Loucy (cell line): Measurements from ENCODE around the gene CNRIP1.

Experiments used
- EZH2phosphoT487 ChIP-seq: fragments of 200-600 bp; IDR thresholded peaks from 2 replicates; pipeline ENCODE4 v1.6.1; 2018; ENCODE audit warnings: antibody characterized with exemption, mild to moderate bottlenecking, moderate library complexity, borderline replicate concordance
- TF ChIP-seq, protein P1 (sequence below): fragments of 200-600 bp; sonication (generic); conservative IDR thresholded peaks from 2 replicates; pipeline ENCODE4 v1.5.1; 2014; ENCODE audit warnings: mild to moderate bottlenecking, antibody characterized with exemption, low read length

GRCh38 chr2:68369337-68369734 is 49.6 kb upstream of the CNRIP1 start:
- TF ChIP-seq, protein P1, sequence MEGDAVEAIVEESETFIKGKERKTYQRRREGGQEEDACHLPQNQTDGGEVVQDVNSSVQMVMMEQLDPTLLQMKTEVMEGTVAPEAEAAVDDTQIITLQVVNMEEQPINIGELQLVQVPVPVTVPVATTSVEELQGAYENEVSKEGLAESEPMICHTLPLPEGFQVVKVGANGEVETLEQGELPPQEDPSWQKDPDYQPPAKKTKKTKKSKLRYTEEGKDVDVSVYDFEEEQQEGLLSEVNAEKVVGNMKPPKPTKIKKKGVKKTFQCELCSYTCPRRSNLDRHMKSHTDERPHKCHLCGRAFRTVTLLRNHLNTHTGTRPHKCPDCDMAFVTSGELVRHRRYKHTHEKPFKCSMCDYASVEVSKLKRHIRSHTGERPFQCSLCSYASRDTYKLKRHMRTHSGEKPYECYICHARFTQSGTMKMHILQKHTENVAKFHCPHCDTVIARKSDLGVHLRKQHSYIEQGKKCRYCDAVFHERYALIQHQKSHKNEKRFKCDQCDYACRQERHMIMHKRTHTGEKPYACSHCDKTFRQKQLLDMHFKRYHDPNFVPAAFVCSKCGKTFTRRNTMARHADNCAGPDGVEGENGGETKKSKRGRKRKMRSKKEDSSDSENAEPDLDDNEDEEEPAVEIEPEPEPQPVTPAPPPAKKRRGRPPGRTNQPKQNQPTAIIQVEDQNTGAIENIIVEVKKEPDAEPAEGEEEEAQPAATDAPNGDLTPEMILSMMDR = no peak
- no peak for TF ChIP-seq EZH2phosphoT487
